HFF-Myc (cell line): ENCODE measurements around the gene BACH2.

Source experiments
- DNase-seq: peaks from one replicate; pipeline ENCODE4 v3.0.0-alpha.2; 2011; ENCODE audit warnings: low read depth; ENCODE audit errors: extremely low read depth
- H3K4me3 ChIP-seq: replicated peaks from 2 replicates; pipeline ENCODE4 v1.5.1; 2011; ENCODE audit warnings: low read depth, mild to moderate bottlenecking, control low read depth, low read length
- CTCF ChIP-seq: IDR thresholded peaks from 2 replicates; pipeline ENCODE4 v1.5.1; 2012; ENCODE audit warnings: mild to moderate bottlenecking, low read depth, low read length, control low read depth; ENCODE audit errors: missing control alignments

Gene BACH2

GRCh38 chr6:89956182-89956581 lies 340.5 kb downstream of the BACH2 start:
- H3K4me3 ChIP-seq, result no peak overlapping the region
- TF ChIP-seq CTCF, result no peak
- DNase-seq, result no peak

- TF ChIP-seq CTCF, result no peak
- no peak overlapping the region for H3K4me3 ChIP-seq
- no peak for DNase-seq
Measured at GRCh38 chr6:89955364-89955763, 341.3 kb downstream of the BACH2 start.

- DNase-seq, result no peak
- TF ChIP-seq CTCF, result no peak
- no peak overlapping the region for H3K4me3 ChIP-seq
Measured at GRCh38 chr6:89954721-89955148, 341.9 kb downstream of the BACH2 start.

GRCh38 chr6:89952686-89953085 lies 344.0 kb downstream of the BACH2 start:
- DNase-seq, result peak; percentile 75
- no peak overlapping the region for H3K4me3 ChIP-seq
- TF ChIP-seq CTCF, result no peak

- TF ChIP-seq CTCF, result no peak
- no peak overlapping the region for H3K4me3 ChIP-seq
- DNase-seq, result no peak
Measured at GRCh38 chr6:89952105-89952671, 344.5 kb downstream of the BACH2 start.

- no peak overlapping the region for H3K4me3 ChIP-seq
- DNase-seq, result no peak
Measured at GRCh38 chr6:89951574-89952104, 345.0 kb downstream of the BACH2 start.

More at GRCh38 chr6:89951574-89952104, 345.0 kb downstream of the BACH2 start:
- TF ChIP-seq CTCF, result no peak
